Ramos (cell line): ENCODE measurements around the gene AFF4.
"Not testable (repeated sequence)": the region's sequence is repeated elsewhere in the genome, so short reads cannot be mapped to it uniquely, and the experiment has no call there.

Experiments used
- in situ Hi-C: fragments of 300-500 bp; cut with MboI; formaldehyde crosslinking; loops from one replicate; pipeline ENCODE4 v1.14.3; 2022; ENCODE audit warnings: low sequenced_read_pairs; ENCODE audit not compliant: unreplicated experiment

AFF4 gene

GRCh38 chr5:132963171-132964104, at the start of gene AFF4:
TSS of gene AFF4 (minus strand) at chr5:132963634. CDS start at chr5:132937189, 26,445 bp downstream.
- in situ Hi-C loops: no loop called here

- in situ Hi-C loops: not testable (repeated sequence)
Observed at GRCh38 chr5:133008455-133008854, 45.0 kb upstream of the AFF4 start.

DNA sequence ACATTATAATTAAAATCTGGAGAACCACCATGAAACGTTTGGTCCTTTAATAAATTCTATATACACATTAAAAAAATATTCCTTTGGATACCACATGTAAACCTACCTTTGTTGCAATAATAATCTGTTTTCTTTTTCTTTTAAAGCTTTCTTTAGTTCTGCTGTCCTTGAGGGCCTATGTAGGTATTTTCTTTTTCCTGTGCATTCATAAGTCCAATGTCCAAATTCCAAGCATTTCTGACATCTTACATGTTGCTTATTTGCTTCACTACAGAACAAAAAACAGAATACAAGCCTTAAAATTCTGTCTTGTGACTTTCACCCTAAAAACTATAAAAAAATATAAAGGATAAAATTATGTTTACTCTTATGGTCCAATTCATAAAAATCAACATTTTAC, 43.2 kb upstream of the AFF4 start:
- in situ Hi-C loops: no loop called here

DNA sequence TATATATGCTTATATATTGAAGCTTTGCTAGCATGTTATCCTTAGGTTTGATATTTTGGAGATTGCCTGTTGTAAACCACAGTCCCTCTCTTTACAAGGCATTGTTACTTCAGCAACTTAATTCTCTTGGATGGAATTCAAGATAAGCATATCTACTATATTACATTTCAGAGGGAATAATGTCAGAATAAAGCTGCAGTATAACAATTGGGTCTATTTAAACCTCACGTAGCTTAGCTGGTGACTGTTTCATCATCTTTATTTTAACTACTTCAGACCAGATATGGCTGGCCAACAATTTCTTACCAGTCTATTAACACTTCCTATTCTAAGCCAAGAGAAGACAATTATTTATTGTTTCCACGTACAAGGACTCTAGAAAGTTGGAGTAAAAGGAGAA, 35.8 kb upstream of the AFF4 start:
- in situ Hi-C loops: no loop called here

DNA sequence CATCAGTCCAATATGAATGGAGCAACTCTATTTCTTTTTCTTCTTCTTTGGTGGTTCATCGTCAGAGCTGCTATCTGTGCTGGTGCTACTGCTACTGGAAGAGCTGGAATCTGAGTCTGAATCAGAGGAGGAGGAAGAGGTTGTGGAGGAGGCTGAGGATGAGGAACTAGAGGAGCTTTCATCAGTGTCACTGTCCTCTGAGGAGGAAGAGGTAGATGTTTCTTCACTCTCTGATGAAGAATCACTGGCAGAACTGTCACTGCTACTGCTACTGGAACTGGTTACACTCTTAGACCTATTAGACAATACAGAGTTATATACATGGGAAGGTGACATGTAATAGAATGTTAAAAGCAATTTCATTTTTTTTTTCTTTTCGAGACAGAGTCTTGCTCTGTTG, 35.1 kb upstream of the AFF4 start:
- in situ Hi-C loops: no loop called here

DNA sequence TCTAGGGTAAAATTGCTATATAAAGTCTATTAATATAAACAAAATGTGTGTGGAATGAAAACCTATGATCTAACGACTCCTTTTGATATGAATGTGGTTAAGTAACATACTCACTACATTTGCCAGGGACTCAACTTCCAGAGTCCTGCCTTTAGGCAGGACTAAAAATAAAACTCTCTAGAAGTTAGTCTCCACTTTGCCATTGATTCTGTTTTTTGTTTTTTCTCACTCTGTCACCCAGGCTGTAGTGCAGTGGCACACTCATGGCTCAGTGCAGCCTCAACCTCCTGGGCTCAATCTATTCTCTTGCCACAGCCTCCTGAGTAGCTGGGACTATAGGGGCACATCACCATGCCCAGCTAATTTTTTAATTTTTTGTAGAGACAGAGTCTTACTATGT, 32.9 kb upstream of the AFF4 start:
- in situ Hi-C loops: no loop called here

- in situ Hi-C loops: no loop called here
Observed at GRCh38 chr5:132987531-132988408, 24.3 kb upstream of the AFF4 start.

- in situ Hi-C loops: not testable (repeated sequence)
Observed at GRCh38 chr5:132982971-132983370, 19.5 kb upstream of the AFF4 start.

DNA sequence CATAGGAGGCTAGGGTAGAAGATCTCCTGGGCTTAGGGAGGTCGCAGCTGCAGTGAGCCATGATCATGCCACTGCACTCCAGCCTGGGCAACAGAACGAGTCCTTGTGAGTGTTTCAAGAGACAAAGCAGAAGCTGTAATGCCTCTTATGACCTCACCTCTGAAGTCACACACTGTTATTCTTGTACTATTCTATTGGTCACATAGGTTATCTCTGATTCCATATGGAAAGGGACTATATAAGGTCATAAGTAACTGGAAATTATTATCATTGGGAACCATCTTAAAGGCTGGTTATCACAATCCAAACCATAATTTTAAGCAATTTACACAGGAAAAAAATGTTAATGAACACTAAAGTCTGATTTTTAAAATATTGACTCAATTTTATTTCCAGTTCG, 17.9 kb upstream of the AFF4 start:
- in situ Hi-C loops: no loop called here

DNA sequence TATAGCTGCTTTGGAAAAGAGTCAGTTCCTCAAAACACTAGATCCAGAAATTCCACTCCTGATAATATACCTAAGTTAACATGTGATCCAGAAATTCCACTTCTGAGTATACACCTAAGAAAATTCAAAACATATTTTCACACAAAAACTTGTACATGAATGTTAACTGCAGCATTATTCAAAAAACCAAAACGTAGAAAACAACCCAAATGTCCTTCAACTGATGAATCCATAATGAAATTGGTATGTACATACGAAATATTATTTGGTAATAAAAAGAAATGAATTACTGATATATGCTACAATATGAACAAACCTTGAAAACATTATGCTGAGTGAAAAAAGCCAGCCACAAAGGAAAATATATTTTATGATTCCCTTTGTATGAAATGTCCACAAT, 16.5 kb upstream of the AFF4 start:
- in situ Hi-C loops: no loop called here

DNA sequence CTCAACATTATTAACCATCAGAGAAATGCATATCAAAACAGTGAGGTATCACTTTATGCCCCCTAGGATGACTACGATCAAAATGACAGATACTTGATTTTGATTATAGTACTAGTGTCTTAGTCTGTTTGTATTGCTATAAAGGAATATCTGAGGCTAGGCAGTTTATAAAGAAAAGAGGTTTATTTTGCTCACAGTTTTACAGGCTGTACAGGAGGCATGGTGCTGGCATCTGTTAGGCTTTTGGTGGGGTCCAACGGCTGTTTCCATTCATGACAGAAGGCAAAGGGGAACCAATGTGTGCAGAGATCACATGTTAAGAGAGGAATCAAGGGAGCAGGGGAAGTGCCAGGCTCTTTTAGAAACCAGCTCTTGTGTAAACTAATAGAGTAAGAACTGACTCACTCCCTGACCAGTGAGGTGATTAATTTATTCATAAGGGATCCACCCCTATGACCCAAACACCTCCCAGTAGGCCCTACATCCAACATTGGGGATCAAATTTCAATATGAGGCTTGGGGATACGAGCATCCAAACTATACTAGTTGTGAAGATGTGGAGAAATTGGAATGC, 16.0 kb upstream of the AFF4 start:
- in situ Hi-C loops: no loop called here

DNA sequence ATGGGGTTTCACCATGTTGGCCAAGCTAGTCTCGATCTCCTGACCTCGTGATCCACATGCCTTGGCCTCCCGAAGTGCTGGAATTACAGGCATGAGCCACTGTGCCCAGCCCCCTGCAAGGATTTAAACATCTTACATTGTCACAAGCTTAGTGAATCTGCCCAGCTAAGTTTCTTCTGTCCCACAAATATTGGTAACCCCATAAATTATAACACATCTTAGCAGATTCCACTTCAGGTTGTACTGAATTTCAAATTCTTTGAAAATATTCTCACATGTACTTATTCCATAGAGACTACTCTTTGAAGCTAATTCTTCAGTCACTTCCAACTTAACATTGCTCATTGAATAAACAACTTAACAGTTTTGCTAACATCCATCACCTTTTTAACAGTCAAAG, 13.4 kb upstream of the AFF4 start:
- in situ Hi-C loops: no loop called here

- in situ Hi-C loops: not testable (repeated sequence)
Observed at GRCh38 chr5:132972436-132972828, 9.0 kb upstream of the AFF4 start.

- in situ Hi-C loops: no loop called here
Observed at GRCh38 chr5:132971483-132972435, 8.3 kb upstream of the AFF4 start.

GRCh38 chr5:132965120-132965519, 1.7 kb upstream of the AFF4 start:
- in situ Hi-C loops: no loop called here

- in situ Hi-C loops: no loop called here
Observed at GRCh38 chr5:132962429-132963021, 909 bp downstream of the AFF4 start.

DNA sequence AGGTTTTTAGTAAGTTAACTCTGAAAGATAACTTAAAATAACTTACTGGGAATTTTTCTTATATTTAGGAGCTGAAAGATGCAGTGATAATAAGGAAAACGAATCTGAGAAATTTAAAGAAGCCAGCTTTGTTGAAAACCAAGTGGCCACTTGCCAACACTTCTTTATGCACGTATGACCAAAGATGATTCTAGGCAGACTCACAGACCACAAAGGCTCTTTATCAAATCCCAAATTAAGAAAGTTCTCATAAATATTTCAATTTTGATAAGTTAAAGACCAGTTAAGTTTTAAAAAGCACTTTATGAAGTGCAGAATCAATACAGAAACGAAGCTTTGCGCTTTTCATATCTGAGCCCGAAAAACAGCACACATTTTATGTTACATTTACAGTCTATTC, 1.5 kb downstream of the AFF4 start:
- in situ Hi-C loops: no loop called here

DNA sequence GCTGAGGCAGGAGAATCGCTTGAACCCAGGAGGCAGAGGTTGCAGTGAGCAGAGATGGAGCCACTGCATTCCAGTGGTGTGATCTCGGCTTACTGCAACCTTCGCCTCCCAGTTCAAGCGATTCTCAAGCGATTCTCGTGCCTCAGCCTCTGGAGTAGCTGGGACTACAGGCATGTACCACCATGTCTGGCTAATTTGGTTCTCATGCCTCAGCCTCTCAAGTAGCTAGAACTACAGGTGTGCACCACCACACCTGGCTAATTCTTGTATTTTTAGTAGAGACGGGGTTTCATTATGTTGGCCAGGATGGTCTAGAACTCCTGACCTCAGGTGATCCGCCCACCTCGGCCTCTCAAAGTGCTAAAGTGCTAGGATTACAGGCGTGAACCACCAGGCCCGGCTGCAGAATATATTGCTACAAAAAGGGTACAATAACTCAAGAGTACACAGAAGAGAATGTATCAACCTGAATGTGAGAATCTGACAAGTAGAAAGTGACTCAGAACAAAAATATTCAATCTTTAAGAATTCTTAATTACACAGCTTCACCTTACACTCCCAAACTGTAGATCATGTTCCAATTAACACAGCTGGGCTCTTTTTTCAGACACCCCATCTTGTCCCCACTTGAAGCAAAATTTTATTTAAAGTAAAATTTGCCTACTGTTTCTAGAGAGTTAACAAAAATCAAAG, 2.2 kb downstream of the AFF4 start:
- in situ Hi-C loops: not testable (repeated sequence)
